Measurements from ENCODE around the gene CDH12.
"Not testable (repeated sequence)": the region's sequence is repeated elsewhere in the genome, so short reads cannot be mapped to it uniquely, and the experiment has no call there.

The CDH12 gene

GRCh38 chr5:22012893-22013292 is 840.3 kb downstream of the CDH12 start:
- not testable (repeated sequence) for DNase-seq (ENCODE audit: low read depth in 2 of 2)

- DNase-seq (ENCODE audit: low read depth in 2 of 2) = not testable (repeated sequence)
Observed at GRCh38 chr5:22010808-22011207, 842.3 kb downstream of the CDH12 start.

GRCh38 chr5:22001097-22001496 is 852.0 kb downstream of the CDH12 start:
- not testable (repeated sequence) for DNase-seq (ENCODE audit: low read depth in 2 of 2)

GRCh38 chr5:21985799-21986198 is 867.3 kb downstream of the CDH12 start:
- not testable (repeated sequence) for DNase-seq (ENCODE audit: low read depth in 2 of 2)

DNA sequence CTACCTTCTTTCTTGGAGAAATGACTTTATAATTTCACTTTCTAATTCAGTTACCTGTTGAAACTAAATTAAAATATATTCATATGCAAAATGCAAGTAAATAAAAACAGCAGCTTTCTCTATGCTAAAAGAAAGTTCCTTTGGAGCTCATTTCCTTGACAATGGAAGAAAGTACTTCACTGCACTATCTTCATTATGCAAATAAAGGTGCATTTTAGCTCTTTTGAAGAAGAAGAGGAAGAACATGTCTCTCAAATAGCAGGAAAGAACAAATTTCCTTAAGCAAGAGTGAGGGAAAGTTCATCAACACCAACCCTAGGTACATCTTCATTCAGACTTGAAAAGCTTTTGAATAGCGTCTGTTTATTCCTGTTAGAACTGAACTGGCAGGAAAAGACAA is 901.6 kb downstream of the CDH12 start:
- not testable (repeated sequence) for DNase-seq (ENCODE audit: low read depth in 2 of 2)

DNA sequence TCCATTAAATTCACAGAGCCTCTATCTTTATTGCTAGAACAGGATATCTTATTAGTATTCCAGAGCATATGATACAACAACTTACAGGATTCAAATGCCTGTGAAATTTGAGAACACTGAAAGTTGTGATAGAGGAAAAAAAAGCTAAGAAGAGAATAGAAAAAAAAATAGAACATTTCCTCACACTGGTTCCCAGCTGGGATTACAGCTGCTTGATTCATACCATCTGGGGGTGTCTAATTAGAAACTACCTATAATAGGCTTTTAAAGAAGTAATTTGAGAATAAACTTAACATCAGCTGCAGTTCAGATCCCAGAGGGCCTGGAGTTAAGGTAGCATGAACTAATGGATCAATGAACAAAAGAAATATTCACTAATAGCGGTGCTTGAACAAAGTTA is 922.0 kb downstream of the CDH12 start:
- DNase-seq (ENCODE audit: low read depth in 2 of 2) = no peak

DNA sequence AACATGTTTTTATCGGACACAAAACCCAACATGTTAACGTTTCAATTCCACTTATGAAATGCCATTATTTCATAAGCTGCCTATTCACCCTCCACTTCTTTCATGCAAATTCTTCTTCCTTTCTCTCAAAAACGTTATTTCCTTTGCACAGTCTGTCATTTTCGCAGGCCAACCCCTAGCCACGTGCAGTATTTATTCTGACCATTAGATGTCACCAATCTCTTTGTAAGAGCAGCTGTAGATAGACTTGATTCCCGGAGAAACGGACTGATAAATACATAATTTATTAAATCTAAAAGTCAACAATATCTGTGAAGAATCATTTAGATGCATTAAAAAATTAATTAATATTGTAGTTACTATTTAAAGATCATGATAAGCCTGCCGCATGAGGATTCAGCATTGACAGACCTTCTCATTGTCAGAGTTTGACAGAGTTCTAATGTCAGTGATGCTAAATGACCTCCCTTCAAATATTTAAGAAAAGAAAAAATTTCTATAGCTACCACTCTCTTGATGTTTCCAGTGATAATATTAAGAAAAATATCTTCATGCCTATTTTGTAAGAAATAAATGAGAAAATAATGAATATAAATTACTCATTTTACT is 933.6 kb downstream of the CDH12 start:
- no peak for DNase-seq (ENCODE audit: low read depth in 2 of 2)

DNA sequence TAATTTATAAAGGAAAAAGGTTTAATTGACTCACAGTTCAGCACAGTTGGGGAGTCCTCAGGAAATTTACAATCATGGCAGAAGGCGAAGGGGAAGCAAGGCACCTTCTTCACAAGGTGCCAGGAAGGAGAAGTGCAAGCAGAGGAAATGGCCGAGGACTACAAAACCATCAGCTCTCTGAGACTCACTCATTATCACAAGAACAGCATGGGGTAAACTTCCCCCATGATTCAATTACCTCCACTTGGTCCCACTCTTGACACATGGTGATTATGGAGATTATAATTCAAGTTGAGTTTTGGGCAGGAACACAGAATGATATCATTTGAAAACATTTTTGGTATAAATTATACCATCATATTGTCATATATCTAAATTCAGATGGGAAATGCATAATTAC is 934.7 kb downstream of the CDH12 start:
- no peak for DNase-seq (ENCODE audit: low read depth in 2 of 2)

DNA sequence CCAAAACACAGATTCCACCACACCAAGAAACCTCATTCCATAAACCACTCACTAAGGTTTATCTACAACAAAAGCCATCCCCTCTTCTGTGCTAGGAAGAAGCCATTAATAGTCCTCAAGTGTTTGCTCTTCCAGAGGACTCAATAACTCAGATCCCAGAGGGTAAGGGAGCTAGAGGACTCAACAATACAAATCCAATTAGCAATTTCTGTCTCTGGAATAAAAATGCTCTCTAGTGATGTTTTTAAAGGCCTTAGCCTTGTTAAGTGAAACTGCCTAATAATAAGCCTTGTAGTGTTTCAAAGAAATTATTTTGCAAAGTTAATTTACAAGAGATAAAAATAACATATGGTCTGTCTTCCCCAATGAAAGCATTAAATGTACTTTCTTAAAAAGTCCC is 942.4 kb downstream of the CDH12 start:
- DNase-seq (ENCODE audit: low read depth in 2 of 2) = no peak

- no peak for DNase-seq (ENCODE audit: low read depth in 2 of 2)
Observed at GRCh38 chr5:21895766-21896350, 957.3 kb downstream of the CDH12 start.

- no peak for DNase-seq (ENCODE audit: low read depth in 2 of 2)
Observed at GRCh38 chr5:21893161-21893560, 960.0 kb downstream of the CDH12 start.

DNA sequence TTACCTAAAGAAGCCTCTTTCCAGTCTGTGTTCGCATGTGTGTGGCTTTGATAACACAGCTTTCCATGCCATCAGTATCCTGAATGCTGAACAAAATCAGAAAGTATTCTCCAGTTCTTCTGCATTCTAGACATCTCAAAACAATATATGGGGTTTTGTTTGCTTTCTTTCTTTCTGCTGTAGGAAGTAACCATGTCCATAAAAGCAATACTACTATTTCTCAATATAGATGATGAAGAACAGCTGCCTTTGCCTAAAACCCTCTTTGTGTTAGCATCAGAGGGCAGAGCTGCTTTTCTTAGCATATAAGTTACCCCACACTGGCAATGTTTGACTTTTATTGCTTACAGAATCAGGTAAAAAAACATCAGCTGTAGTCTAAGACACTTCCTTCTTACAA is 963.6 kb downstream of the CDH12 start:
- DNase-seq (ENCODE audit: low read depth in 2 of 2) = no peak

DNA sequence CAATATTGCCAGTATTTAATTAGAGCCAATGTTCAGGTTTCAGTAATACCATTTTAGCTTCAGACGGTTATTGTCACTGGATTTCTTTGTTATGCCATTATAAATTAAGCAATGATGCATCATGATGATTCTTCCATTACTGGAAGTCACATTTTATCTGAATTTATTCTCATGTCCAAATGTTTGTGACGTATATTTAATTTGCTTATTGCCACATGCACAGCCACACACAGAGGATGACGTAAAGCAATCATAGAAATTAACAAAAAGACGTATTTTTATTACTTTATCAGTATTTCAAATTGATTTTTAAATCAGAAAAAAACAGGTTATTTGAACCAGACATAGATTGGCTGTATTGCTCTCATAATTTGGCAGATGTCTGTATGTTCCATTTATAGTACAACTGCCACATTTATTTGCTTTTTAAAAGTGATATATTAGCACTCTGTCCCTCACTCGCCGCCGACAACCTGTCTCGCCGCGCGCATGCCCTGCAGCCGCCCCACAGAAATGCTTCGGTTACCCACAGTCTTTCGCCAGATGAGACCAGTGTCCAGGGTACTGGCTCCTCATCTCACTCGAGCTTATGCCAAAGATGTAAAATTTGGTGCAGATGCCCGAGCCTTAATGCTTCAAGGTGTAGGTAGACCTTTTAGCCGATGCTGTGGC is 970.9 kb downstream of the CDH12 start:
- no peak for DNase-seq (ENCODE audit: low read depth in 2 of 2)

DNA sequence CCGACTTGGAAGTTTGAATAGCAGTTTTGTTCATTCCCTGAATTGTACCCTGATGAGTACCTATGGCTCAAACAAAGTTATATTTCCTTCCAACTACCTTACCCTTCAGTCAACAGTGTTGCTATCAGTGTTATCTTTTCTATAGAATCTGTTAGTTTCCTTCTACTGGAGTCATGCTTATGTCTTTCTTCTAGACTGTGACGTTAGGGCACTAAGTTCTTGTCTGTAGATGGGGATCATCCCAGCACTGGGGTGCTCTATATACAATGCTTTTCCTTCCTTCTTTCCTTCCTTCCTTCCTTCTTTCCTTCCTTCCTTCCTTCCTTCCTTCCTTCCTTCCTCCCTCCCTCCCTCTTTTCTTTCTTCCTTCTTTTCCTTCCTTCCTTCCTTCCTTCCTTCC is 973.0 kb downstream of the CDH12 start:
- DNase-seq (ENCODE audit: low read depth in 2 of 2) = no peak

DNA sequence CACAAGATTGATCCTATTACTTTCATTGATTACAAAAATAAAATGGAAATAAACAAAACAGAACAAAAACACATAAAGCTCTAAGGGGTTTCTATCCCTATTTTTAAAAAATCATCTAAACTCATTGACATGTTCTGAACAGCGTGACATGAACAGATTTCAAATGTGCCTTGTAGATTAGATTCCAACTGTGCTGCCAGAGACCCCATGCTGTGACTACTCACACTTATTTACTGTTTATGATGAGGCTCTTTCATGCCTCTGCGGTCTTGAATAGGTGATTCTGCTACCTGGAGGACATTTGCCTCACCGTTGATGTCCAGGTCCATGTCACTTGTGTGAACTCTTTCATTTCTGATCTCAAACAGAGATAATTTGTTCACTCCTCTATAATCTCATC is 990.2 kb downstream of the CDH12 start:
- no peak for DNase-seq (ENCODE audit: low read depth in 2 of 2)

DNA sequence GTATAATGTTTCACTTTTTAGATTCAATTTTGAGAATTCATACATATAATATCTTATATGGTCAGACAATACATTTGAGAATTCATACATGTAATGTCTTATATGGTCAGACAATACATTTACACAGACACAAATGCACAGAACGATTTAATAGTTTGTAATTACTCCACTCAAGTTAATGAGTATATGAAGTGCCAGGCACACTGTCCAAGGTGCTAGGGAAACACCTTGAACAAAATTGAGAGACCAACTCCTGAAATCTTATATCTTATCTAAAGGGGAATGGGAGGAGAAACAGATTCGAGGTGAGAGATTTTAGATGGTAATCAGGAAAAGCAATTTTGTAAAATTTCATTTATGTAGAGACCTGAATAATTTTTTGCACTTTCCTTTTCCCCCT is 994.7 kb downstream of the CDH12 start:
- no peak for DNase-seq (ENCODE audit: low read depth in 2 of 2)

GRCh38 chr5:21856987-21857386 is 996.2 kb downstream of the CDH12 start:
- DNase-seq (ENCODE audit: low read depth in 2 of 2) = no peak

DNA sequence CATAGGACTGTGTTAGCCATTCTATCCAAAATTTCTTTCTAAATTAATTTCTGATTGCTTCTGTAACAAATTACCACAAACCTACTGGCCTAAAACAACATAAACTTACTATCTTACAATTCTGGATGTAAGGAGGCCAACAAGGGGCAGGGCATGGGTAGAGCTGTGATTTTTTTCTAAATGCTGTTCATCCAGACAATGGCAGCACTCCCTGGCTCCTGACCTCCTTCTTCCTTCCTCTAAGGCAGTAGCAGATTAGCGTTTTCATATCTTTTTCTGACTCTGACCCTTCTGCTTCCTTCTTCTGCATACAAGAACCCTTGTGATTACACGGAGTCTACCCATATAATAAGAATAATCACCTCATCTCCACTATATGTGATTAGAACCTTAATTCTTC is 1005.8 kb downstream of the CDH12 start:
- DNase-seq (ENCODE audit: low read depth in 2 of 2) = no peak

DNA sequence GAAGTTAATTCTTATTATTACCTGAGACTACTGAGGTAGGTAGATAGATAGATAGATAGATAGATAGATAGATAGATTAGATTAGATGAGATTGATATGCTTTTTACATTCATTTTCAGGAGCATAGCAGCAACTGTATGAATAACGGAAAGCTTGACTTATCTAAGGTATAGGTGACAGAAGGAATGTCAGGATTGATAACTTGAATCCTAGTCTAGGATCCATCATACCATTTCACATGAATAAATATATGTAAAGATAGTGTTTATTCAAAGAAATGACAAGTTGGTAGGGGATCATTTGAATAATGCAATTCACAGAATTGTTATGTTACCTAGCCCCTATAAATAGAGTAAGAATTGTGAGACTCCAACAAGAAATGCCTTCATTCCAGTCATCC is 1008.2 kb downstream of the CDH12 start:
- no peak for DNase-seq (ENCODE audit: low read depth in 2 of 2)

GRCh38 chr5:21834863-21835262 is 1018.3 kb downstream of the CDH12 start:
- no peak for DNase-seq (ENCODE audit: low read depth in 2 of 2)

- no peak for DNase-seq (ENCODE audit: low read depth in 2 of 2)
Observed at GRCh38 chr5:21831145-21831787, 1021.9 kb downstream of the CDH12 start.

GRCh38 chr5:21826884-21827283 is 1026.3 kb downstream of the CDH12 start:
- no peak for DNase-seq (ENCODE audit: low read depth in 2 of 2)

DNA sequence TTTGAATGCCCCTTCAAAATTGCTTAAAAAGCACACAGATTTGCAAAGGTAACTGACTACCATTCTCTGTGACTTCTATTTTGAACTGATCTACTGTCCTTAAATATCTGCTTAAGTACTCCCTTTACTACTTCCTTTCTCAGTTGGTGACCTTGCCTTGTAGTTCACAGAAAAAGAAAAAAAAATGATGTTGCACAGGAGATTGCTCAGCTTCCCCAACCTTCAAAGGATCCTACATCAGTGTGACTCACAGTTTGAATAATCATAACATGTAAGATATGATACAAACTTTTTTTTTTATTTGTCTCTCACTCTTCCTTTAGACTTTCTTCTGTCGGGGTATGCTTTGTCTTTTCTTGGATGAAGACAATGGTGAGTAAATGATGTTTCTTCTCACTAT is 1029.6 kb downstream of the CDH12 start:
- DNase-seq (ENCODE audit: low read depth in 2 of 2) = no peak
